ENCODE data around the gene HSD17B12. TPM values are rescaled to one million over a fixed set of nuclear protein-coding genes. Genes with fewer than 3 reads are reported as not detected.

HSD17B12 gene
- total RNA-seq, 1 donor from 2014 or later = 83.6 TPM

DNA sequence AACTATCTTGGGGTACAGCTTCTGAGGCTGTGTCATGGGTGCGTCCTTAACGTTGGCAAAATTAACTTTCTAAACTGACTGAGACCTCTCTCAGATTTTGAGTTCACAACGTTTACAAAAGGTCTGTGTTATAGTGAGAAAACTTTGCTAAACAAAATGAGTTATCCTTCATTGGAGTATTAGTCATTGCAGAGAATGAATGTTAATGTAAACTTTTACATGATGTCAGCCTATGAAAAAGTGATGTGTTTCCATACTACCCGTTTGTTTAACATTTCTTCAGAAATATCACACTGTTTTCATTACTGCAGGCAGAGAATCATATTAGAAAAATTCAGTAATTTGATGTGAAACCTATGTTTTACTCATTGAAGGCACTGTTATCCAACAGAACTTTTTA is 32.1 kb downstream of the HSD17B12 start:
- DNase-seq = no peak
- intact Hi-C loops (cut with micrococcal nuclease) = no loop called here
- H3K27ac ChIP-seq (replicated peaks) = no peak overlapping the region
- H3K4me3 ChIP-seq = no peak overlapping the region
- TF ChIP-seq, protein P1, sequence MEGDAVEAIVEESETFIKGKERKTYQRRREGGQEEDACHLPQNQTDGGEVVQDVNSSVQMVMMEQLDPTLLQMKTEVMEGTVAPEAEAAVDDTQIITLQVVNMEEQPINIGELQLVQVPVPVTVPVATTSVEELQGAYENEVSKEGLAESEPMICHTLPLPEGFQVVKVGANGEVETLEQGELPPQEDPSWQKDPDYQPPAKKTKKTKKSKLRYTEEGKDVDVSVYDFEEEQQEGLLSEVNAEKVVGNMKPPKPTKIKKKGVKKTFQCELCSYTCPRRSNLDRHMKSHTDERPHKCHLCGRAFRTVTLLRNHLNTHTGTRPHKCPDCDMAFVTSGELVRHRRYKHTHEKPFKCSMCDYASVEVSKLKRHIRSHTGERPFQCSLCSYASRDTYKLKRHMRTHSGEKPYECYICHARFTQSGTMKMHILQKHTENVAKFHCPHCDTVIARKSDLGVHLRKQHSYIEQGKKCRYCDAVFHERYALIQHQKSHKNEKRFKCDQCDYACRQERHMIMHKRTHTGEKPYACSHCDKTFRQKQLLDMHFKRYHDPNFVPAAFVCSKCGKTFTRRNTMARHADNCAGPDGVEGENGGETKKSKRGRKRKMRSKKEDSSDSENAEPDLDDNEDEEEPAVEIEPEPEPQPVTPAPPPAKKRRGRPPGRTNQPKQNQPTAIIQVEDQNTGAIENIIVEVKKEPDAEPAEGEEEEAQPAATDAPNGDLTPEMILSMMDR (IDR thresholded peaks at IDR 0.05; ENCODE audit: borderline replicate concordance) = no peak
- peaks cover 20% of the 10 kb centered on the region for H3K4me1 ChIP-seq
- H3K36me3 ChIP-seq = peaks cover under 1% of the 10 kb centered on the region
- no peaks in the 10 kb centered on the region for H3K9me3 ChIP-seq (replicated peaks)
- H3K27me3 ChIP-seq (ENCODE audit: low read depth) = no peaks in the 10 kb centered on the region

DNA sequence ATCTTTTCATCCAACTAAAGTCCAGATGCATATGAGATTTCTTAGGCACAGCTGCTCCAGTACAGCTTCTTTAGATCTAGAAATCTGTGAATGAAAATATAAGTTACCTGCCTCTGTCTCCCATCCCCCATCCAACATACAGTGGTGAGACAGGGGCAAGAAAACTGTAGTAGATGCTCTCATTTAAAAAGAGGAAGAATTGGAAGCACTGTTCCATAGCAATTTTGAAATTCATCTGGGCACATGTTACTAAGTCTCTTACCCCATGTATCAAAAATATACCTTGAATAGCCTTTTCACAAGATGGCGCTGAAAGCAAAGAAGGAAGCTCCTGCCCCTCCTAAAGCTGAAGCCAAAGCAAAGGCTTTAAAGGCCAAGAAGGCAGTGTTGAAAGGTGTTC is 37.8 kb downstream of the HSD17B12 start:
- Histone ChIP-seq H3K27me3 (ENCODE audit: low read depth) (no peaks in the 10 kb centered on the region), H3K9me3 (replicated peaks) (peaks cover 12% of the 10 kb centered on the region), H3K4me3 (no peak overlapping the region), H3K4me1 (peaks cover 30% of the 10 kb centered on the region), H3K27ac (replicated peaks) (no peak overlapping the region), H3K36me3 (peaks cover 16% of the 10 kb centered on the region)
- TF ChIP-seq, protein P1 (IDR thresholded peaks at IDR 0.05; ENCODE audit: borderline replicate concordance) = no peak
- intact Hi-C loops (cut with micrococcal nuclease) = no loop called here
- no peak for DNase-seq

DNA sequence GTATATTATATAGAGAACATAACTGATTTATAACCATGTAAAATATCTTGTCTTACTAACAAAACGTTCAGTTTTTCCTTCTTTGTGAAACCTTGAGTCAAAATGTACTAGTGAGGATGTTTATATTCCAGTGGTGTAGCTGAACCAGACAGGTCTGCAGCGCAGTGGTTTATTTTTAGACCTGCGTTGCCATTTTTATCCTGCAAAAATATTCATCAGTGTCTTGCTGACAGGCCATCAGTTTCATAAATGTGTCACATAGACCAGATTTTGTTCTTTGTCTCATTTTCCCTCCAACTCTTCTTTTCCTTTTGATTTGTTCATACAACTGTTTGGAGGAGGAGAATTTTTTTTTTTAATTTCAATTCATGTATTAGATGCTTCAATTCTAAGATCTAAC is 43.1 kb downstream of the HSD17B12 start:
- peaks cover 6% of the 10 kb centered on the region for H3K36me3 ChIP-seq
- intact Hi-C loops (cut with micrococcal nuclease) = no loop called here
- DNase-seq = no peak
- H3K27ac ChIP-seq (replicated peaks) = peak overlapping the region; percentile 49
- H3K27me3 ChIP-seq (ENCODE audit: low read depth) = no peaks in the 10 kb centered on the region
- peaks cover 27% of the 10 kb centered on the region for H3K4me1 ChIP-seq
- no peak overlapping the region for H3K4me3 ChIP-seq
- peaks cover 3% of the 10 kb centered on the region for H3K9me3 ChIP-seq (replicated peaks)
- TF ChIP-seq, protein P1 (IDR thresholded peaks at IDR 0.05; ENCODE audit: borderline replicate concordance) = no peak

DNA sequence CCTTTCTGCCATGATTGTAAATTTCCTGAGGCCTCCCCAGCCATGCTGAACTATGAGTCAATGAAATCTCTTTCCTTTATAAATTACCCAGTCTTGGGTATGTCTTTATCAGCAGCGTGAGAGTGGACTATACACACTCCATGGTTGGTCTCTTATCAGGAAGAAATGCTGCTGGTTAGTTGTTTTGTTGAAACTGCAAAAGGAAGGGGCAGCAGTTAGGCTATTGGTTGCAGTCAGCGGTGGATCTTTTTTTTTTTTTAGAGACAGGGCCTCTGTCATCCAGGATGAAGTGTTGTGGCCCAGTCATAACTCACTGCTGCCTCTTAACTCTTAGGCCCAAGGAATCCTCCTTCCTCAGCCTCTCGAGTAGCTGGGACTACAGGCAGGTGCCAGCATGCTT is 51.7 kb downstream of the HSD17B12 start:
- peaks cover 21% of the 10 kb centered on the region for H3K4me1 ChIP-seq

DNA sequence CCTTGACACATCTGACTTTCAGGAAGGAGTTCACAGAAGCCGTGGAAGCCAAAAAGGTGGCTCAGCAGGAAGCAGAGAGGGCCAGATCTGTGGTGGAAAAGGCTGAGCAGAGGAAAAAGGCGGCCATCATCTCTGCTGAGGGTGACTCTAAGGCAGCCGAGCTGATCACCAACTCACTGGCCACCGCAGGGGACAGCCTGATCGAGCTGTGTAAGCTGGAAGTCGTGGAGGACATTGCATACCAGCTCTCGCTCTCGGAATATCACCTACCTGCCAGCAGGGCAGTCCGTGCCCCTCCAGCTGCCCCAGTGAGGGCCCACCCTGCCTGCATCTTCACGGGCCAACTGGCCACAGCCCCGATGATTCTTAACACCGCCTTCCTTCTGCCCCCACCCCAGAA is 53.7 kb downstream of the HSD17B12 start:
- DNase-seq = no peak
- H3K27me3 ChIP-seq (ENCODE audit: low read depth) = no peaks in the 10 kb centered on the region
- H3K4me3 ChIP-seq = no peak overlapping the region
- peaks cover 42% of the 10 kb centered on the region for H3K4me1 ChIP-seq
- no peak overlapping the region for H3K27ac ChIP-seq (replicated peaks)
- TF ChIP-seq, protein P1 (IDR thresholded peaks at IDR 0.05; ENCODE audit: borderline replicate concordance) = no peak
- peaks cover 13% of the 10 kb centered on the region for H3K36me3 ChIP-seq
- no peaks in the 10 kb centered on the region for H3K9me3 ChIP-seq (replicated peaks)
- intact Hi-C loops (cut with micrococcal nuclease) = no loop called here

More for the DNA sequence above, 51.7 kb downstream of the HSD17B12 start:
- H3K27ac ChIP-seq (replicated peaks) = no peak overlapping the region
- TF ChIP-seq, protein P1 (IDR thresholded peaks at IDR 0.05; ENCODE audit: borderline replicate concordance) = no peak
- no peak for DNase-seq
- intact Hi-C loops (cut with micrococcal nuclease) = no loop called here
- peaks cover 13% of the 10 kb centered on the region for H3K36me3 ChIP-seq
- no peaks in the 10 kb centered on the region for H3K9me3 ChIP-seq (replicated peaks)
- no peak overlapping the region for H3K4me3 ChIP-seq
- no peaks in the 10 kb centered on the region for H3K27me3 ChIP-seq (ENCODE audit: low read depth)

DNA sequence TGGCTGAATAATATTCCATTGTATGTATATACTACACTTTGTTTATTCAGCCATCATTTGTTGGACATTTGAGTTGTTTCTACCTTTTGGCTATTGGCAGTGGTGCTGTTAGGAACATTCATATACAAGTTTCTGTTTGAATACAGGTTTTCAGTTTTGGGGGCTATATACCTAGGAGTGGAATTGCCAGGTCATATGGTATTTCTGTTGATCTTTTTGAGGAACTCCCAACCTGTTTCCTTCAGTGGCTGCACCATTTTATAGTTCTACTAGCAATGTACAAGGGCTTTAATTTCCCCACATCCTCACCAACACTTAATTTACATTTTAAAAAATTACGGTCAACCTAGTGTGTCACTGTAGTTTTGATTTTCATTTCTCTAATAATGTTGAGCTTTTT is 54.6 kb downstream of the HSD17B12 start:
- H3K27ac ChIP-seq (replicated peaks) = no peak overlapping the region
- TF ChIP-seq, protein P1 (IDR thresholded peaks at IDR 0.05; ENCODE audit: borderline replicate concordance) = no peak
- H3K4me3 ChIP-seq = no peak overlapping the region
- H3K27me3 ChIP-seq (ENCODE audit: low read depth) = no peaks in the 10 kb centered on the region
- intact Hi-C loops (cut with micrococcal nuclease) = no loop called here
- H3K4me1 ChIP-seq = peaks cover 50% of the 10 kb centered on the region
- DNase-seq = no peak
- H3K9me3 ChIP-seq (replicated peaks) = no peaks in the 10 kb centered on the region
- H3K36me3 ChIP-seq = peaks cover 13% of the 10 kb centered on the region

Measured in left ventricle myocardium inferior (tissue), 1 donor.